ENCODE measurements around the gene AFF3.
A peak's percentile ranks its signal among the peaks of the same experiment; 100 is the strongest.

DNA sequence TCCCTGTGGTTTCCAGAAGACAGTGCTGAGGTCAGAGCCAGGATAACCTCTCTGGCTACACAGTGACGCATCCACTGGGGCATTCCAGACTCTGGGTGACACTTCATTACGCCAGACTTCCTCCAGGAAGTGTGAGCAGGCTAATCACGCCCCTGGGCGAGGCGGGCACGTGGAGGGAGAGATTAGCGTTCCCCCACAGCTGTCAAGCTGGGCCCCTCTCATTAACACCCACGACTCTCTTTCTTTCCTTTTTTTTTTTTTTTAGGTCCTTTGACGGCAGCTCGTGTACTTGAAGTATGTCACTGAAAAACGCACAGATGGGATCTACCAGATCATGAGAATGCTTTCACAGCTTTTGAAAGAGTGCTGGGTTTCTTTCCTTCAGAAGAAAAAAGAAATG is 274.6 kb downstream of the AFF3 start:
- TF ChIP-seq, protein P1, sequence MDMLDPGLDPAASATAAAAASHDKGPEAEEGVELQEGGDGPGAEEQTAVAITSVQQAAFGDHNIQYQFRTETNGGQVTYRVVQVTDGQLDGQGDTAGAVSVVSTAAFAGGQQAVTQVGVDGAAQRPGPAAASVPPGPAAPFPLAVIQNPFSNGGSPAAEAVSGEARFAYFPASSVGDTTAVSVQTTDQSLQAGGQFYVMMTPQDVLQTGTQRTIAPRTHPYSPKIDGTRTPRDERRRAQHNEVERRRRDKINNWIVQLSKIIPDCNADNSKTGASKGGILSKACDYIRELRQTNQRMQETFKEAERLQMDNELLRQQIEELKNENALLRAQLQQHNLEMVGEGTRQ (IDR thresholded peaks at IDR 0.05; ENCODE audit: low read depth, low read length) = peak; percentile 55
- TF ChIP-seq RFX5 (IDR thresholded peaks at IDR 0.05; ENCODE audit: low read depth, low read length) (no peak), POLR2A (IDR thresholded peaks at IDR 0.05; ENCODE audit: low read depth, low read length) (no peak), SMC3 (IDR thresholded peaks at IDR 0.05; ENCODE audit: low read depth, low read length) (no peak), FOS (IDR thresholded peaks at IDR 0.05; ENCODE audit: low read depth, low read length) (peak; percentile 50; the same call in 1 of the 2 replicates), NFE2L2 (IDR thresholded peaks at IDR 0.05; ENCODE audit: low read depth, low read length) (no peak; the same call in 1 of the 2 replicates), MXI1 (IDR thresholded peaks at IDR 0.05; ENCODE audit: borderline replicate concordance, low read depth, low read length) (no peak), CEBPB (IDR thresholded peaks at IDR 0.05; ENCODE audit: low read depth, low read length) (peak; percentile 66; the same call in 1 of the 2 replicates), MAFK (IDR thresholded peaks at IDR 0.05; ENCODE audit: low read depth, low read length) (no peak), RAD21 (IDR thresholded peaks at IDR 0.05; ENCODE audit: low read length) (no peak), MAZ (IDR thresholded peaks at IDR 0.05; ENCODE audit: borderline replicate concordance, low read depth, low read length) (no peak), RCOR1 (IDR thresholded peaks at IDR 0.05; ENCODE audit: insufficient replicate concordance, low read length) (no peak)
- TF ChIP-seq, protein P2, sequence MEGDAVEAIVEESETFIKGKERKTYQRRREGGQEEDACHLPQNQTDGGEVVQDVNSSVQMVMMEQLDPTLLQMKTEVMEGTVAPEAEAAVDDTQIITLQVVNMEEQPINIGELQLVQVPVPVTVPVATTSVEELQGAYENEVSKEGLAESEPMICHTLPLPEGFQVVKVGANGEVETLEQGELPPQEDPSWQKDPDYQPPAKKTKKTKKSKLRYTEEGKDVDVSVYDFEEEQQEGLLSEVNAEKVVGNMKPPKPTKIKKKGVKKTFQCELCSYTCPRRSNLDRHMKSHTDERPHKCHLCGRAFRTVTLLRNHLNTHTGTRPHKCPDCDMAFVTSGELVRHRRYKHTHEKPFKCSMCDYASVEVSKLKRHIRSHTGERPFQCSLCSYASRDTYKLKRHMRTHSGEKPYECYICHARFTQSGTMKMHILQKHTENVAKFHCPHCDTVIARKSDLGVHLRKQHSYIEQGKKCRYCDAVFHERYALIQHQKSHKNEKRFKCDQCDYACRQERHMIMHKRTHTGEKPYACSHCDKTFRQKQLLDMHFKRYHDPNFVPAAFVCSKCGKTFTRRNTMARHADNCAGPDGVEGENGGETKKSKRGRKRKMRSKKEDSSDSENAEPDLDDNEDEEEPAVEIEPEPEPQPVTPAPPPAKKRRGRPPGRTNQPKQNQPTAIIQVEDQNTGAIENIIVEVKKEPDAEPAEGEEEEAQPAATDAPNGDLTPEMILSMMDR (conservative IDR thresholded peaks at IDR 0.05; ENCODE audit: low read depth, low read length) = no peak
- TF ChIP-seq, protein P3, sequence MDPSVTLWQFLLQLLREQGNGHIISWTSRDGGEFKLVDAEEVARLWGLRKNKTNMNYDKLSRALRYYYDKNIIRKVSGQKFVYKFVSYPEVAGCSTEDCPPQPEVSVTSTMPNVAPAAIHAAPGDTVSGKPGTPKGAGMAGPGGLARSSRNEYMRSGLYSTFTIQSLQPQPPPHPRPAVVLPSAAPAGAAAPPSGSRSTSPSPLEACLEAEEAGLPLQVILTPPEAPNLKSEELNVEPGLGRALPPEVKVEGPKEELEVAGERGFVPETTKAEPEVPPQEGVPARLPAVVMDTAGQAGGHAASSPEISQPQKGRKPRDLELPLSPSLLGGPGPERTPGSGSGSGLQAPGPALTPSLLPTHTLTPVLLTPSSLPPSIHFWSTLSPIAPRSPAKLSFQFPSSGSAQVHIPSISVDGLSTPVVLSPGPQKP (IDR thresholded peaks at IDR 0.05; ENCODE audit: borderline replicate concordance, low read depth, low read length) = no peak

Data from IMR-90 (cell line).